HG02981 (cell line): ENCODE data around the gene IMPA2.
"Not testable (repeated sequence)": the region's sequence is repeated elsewhere in the genome, so short reads cannot be mapped to it uniquely, and the experiment has no call there.

ENCODE experiments used
- ATAC-seq: cut with Tn5 transposase; IDR thresholded peaks from one replicate; pipeline ENCODE4 v1.9.1; 2021; ENCODE audit warnings: mild to moderate bottlenecking, moderate library complexity; ENCODE audit not compliant: unreplicated experiment

The IMPA2 gene

DNA sequence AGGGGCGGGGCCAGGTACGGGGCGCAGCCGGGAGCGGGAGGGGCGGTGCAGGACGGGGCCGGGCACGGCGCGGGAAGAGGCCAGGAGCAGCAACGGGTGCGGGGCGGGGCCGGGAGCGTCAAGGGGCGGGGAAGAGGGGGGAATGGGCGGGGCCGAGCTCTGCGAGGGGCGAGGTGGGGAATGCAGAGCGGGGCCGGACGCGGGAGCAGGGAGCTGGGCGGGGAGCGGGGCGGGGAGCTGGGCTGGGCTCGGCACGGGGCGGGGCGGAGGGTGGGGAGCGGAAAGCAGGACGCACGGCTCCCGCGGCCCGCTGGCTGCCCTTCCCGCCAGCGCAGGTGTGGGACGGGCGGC is at the start of gene IMPA2:
Gene IMPA2, plus strand, starts transcription at position 316 of the 351 bp plus-strand sequence. CDS start 163 bp downstream, outside the sequence.
- ATAC-seq, result peak; percentile 33

DNA sequence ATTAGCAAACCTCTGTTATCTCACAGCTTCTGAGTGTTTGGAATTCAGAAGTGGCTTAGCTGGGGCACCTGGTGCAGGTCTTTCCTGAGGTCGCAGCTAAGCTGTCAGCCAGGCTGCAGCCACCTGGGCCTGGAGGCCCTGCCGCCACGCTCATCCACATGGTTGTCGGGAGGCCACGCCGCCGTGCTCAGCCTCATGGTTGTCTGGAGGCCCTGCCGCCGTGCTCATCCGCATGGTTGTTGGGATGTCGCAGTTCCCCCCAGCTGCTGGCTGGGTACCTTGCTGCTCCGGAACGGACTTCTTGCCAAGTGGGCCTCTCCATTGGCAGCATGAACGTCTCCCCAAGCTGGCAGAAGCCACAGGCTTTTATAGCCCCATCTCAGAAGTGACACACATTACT is 48.9 kb upstream of the IMPA2 start:
- ATAC-seq, result no peak

DNA sequence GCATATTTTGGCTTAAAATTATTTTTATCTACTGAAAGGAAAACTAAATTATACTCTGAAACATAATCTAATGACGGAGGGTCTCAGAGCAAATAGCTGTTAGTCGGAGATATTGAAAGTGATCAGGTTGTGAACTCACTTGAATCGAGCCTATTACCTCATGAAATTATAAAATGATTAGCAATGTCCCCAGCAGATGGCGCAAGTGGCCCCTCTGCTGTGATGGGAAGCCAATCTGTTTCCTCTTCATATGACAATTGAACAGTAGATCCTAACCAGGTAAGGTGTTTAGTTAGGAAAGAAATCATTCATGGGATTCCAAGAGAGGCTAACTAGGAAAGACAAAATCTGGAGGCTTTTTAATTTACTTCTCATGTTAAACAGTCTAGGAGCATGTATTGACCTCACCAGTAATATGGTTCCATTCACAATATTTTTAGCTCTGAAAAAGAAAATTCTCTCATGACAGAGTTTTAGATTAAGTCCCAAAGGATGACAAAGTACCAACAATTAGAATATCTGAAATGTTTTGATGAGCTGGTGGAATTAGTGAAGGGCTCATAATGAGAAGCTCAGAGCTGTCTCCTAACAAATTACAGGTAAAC is 43.3 kb upstream of the IMPA2 start:
- ATAC-seq, result no peak

DNA sequence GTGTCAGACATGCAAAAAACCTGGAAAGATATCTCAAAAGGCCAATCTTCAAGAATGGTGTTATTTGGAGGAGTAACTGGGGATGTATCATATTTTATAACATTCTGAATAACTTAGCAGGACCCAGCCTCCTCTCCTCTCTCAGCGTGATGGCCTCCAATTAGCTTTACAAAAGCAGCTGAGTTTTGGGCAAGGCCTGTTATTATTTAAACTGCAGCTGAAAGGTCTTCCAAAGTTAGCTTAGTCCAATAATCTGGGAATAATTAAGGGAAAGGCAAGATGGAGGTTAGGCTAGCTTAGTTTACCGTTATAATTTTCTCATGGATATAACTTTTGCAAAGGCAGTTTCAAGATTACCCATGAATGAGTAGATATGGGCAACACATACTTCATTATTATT is 40.4 kb upstream of the IMPA2 start:
- ATAC-seq, result no peak

DNA sequence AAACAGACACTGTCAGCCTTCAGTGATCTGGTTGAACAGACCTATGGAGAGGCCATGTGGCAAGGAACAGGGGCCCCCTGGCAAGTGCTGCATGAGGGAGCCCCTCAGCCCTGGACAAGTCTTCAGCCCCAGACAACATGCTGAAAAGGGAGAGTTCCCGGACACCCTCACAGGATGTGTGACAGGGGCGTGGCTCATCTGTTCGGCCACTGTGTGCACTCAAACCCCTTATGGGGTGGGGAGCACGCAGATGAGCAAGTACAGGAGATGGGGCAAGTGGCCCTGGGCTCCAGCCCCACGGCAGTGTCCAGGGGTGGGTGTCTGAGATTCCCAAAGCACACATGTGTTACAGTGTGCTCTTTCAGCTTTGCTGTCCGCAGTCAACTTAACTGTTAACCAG is 37.8 kb upstream of the IMPA2 start:
- ATAC-seq, result no peak

DNA sequence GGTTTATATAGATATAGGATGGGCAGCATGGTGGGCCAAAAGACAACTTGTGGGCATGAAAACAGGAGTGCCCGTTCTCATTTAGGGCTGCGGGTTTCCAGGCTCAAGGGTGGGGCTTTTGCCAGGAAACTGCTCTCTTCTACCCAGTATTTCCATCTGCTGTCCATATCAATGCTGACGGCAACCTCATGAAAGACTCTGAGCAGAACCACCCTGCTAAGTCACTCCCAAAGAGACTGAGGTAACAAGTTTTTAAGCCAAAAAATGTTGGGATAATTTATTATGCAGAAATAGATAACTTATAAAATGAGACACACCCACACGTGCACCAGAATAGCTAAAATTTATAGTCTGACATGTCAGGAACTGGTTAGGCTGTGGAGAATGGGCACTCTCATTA is 37.1 kb upstream of the IMPA2 start:
- ATAC-seq, result no peak

DNA sequence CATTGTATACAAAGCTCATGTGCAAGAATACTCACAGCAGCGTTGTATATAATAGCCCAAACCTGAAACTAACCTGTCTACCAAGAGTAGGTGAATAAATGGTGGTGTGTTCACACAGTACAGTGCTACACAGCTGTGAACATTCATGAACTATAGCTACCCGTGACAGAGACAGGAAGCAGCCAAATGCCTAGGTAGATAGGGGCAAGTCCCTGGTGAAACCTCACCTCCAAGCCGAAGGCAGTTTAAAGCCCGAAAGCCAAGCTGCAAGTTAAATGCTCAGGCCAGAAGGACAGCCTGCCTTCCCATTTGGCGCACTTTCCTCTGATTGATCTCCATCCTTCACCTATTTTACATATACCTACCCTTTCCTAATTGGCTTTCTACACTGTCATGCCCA is 36.5 kb upstream of the IMPA2 start:
- ATAC-seq, result no peak

DNA sequence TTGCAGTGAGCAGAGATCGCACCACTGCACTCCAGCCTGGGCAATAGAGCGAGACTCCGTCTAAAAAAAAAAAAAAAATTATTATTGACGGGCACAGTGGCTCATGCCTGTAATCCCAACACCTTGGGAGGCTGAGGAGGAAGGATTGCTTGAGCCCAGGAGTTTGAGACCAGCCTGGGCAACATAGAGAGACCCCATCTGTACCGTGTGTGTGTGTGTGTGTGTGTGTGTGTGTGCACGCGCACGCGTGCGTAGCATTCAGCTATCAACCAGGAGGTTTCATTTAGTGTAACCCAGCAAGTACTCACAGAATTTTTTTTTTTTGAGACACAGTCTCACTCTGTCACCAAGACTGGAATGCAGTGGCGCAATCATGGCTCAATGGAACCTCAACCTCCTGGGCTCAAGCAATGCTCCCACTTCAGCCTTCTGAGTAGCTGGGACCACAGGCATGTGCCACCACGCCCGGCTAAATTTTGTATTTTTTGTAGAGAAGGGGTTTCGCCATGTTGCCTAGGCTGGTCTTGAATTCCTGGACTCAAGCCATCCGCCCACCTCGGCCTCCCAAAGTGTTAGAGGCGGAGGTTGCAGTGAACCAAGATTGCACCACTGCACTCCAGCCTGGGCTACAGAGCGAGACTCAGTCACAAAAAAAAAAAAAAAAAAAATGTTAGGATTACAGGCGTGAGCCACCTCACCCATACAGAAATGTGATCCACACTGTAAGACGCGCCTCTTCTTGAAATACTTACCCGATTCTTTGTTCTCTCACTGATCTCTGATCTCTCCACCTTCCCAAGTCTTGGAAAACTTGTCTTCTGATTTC is 35.3 kb upstream of the IMPA2 start:
- not testable (repeated sequence) for ATAC-seq

DNA sequence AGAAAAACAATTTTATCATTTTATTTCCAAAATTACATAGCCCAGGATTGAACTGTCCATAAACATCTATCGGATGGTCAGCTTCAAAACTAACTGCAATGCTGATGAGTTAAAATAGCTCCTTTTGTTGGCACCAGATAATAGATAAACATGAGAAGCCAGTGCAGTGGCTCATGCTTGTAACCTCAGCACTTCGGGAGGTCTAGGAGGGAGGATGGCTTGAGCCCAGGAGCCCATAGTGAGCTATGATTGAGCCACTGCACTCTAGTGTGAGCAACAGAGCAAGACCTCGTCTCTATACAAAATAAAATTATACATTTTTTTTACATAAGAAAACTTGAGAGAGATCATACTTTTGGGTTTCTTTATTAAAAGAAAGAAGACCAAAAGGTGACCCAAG is 34.6 kb upstream of the IMPA2 start:
- no peak for ATAC-seq

DNA sequence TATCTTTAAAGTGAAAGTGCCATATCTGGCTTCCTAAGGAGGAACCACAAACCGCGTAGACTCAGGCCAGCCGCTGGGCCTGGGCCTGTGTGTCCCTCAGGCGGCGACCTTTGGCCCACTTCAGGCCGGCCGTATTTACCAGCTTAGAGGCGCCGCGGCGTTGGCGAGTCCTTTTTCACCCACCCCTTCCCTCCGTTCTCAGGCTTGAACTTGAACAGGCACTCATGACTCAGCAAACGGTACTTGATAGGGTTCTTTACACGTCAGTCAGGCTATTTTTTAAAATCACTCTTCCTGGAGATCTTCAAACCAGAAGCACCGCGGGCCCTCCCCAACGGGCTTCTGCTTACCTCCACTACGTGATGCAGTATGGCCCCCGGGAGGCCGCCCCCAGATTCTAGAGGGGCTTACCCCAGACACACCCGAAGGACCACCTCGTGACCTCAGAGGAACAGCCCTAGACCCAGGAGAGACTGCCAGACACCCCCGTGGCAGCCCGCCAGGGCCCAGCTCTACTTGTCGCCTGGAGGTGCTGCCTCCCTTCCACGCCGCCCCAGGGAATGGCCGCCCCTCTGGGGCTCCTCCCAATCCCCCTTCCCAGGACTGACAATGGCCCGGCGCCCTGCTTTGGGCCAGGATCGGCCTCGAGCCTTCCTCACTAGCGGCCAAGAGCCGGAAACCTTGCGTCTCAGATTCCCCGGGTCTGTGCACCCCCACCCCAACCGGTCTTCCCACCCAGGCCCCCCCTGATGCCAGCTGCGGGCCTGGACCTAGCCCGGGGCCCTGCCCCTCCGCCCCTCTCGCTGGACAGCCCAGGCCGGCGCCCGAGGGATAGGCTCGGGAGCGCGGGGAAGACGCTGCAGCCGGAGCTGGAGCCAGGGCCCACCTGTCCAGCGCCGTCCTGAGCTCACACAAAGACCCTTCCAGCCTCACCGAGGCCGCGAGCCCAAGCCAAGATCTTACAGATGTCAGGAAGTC is 33.8 kb upstream of the IMPA2 start:
- peak; percentile 89 for ATAC-seq

DNA sequence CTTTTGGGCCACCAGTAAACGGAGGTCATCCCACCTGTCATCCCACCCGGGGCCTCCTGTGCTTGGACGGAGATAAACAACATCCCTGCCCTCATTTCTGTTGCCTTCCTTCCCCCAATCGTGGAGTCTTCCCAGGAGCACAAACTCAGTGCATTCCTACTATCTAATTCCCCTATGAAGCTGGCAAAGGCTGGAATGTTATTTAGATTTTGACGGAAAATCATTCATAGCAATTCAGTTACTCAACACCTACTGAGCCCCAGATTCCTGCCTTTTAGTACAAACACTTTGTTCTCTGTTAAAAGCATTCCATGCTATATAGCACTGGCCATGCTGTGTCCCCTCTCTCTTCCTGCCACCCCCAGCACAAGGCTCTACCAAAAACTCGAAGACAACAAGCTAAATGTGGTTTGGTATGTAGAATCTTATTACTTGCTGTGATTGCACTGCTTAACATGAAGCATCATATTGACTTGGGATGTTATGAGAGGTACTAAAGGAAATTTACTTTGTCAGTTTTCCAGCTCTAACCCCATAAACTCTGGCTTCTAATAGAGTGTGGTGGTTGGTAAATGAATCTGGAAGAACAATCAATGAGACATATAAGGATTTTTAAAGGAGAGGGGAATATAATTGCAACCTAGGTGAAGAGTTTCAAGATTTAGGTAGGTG is 32.3 kb upstream of the IMPA2 start:
- ATAC-seq, result no peak

DNA sequence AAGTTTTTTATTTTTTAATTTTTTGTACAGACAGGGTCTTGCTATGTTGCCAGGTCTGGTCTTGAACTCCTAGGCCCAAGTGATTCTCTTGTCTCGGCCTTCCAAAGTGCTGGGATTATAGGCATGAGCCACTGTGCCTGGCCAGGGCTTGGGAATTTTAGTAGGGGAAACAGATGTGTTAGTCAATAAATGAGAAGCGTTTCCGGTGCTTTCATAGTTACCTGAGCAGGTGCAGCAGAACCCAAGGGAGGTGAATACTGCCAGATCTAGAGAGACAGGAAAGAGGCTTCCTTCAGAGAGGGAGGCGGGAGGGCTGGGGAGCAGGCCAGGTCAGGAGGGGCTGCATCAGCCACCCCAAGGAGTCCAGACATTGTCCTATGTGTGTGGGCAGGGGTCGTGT is 30.5 kb upstream of the IMPA2 start:
- no peak for ATAC-seq

DNA sequence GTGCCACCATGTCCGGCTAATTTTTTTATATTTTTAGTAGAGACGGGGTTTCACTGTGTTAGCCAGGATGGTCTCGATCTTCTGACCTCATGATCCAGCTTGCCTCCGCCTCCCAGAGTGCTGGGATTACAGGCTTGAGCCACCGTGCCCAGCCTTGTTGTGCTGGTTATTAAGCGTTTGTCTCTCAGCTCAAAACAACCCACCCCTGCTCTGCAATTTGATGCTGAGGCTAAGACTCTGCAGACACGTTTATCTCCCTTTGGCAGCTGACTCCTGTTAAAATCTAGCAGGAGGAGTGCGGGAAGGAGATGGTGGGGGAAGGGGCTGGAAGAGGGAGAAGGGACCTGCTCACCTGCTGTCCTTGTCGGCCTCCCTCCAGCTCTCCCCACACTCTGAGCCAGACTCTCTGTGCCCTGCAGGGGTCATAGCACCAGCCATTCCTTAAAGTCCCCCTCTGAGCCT is 29.9 kb upstream of the IMPA2 start:
- ATAC-seq, result no peak

DNA sequence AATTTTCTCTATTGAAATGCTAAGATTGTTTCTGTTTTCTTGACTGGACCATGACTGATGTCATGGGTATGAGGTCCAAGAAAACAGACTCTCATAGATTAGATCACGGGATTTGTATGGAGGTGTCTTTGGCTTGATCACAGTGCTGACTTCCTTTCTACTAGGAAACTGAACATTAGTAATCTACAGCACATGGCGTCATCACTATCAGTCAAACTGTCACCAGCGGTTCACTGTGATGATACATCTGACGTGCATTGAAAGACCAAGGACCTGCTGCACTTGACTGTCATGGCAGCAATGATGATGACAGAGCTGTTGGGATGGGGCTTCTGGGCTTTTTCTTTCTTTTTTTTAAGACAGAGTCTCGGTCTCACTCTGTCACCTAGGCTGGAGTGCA is 28.2 kb upstream of the IMPA2 start:
- no peak for ATAC-seq

DNA sequence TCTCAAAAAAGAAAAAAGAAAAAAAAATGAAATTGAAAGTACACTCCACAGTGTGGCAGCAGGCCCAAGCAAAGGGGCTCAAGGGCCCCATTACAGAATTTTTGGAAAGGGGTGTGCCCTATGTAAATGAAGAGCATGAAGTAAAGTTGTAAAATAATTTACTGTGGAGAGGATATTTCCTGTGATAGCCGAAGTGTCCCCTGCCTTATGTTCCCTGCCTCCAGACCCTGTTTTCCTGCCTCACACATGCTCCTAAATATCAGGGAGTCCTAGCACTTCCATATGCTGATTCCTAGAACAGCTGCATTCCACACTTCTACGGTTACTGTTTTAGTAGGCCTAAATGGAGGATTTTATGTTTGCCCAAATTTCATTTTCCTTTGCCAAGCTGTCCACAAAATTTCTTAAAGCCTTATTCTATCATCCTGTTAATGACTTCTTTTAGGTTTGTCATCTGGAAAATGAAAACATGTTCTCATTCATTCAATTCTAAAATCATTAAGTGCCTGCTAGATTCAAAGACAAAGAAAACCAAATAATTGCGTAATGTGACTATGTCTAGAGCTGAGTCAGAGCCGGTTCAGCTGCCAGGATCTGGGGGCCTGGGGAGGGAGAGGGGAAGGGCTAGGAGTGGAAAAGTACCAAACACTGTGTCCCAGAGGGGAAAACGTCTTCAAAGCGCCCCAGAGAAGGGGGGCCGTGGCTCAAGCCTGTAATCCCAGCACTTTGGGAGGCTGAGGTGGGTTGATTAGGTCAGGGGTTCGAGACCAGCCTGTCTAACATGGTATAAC is 25.9 kb upstream of the IMPA2 start:
- ATAC-seq, result no peak

DNA sequence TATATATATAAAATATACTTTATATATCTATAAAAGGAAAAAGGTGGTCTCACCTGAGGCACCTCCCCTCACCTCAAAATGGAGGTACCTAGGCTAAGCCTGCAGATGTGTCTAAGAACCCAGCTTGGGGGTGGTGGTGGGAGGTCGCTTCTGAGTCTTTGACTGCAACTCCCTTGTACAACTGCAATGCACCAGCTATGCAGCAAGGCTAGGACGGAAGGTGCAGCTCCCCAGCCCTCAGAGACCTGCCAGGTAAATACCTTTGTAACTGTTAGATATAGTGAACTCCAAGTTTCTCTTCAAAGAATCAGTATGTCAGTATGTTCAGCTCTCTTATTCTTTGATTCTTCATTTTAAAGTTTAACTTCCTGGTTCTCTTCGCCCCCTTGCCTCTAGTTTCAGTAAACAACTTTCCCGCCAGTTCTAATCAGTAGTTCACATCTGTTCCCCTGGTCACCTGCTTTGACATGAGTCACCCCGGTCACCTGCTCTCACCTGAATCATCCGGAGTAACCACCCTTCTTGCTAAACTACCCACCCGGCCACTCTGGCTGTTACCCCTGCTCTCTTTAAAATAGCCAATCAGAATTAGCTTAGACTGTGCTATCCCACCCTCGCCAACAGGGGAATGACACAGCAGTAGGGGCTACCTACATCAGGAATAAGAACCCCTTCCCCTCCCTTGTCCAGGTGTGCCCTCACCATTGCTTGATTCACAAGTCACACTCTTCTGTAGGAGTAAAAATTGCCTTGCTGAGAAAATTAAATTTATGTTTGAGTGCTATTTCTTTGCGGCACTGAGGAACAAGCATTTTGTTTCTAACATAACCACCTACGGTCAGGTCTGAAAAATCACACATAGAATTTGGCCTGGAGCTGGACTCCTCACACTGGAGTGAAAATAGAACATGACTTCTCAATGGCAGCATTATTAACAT is 24.7 kb upstream of the IMPA2 start:
- no peak for ATAC-seq

DNA sequence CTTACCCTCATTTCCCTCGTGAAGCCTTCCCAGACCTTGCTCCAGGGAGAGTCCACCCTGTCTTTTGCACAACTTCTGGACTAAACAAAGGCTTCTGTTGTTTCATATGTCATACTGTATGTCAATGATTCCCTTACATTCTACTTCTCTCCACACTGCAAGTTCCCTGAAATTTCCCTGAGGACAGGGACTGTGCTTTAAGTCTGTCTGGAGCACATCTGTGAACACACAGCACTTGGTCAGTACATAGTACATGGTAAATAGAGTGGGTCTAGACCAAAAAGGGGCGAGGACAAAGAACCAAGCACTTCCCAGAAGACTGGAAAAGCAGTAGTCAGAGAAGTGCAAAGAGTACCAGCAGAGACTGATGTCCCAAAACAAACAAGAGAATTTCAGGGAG is 23.7 kb upstream of the IMPA2 start:
- ATAC-seq, result no peak

DNA sequence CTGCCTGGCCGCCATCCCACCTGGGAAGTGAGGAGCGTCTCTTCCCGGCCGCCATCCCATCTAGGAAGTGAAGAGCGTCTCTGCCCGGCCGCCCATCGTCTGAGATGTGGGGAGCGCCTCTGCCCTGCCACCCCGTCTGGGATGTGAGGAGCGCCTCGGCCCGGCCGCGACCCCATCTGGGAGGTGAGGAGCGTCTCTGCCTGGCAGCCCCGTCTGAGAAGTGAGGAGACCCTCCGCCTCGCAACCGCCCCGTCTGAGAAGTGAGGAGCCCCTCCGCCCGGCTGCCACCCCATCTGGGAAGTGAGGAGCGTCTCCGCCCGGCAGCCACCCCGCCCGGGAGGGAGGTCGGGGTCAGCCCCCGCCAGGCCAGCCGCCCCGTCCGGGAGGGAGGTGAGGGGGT is 21.7 kb upstream of the IMPA2 start:
- ATAC-seq, result not testable (repeated sequence)
